Activated CD8-positive, alpha-beta memory T cell treated with anti-CD3 and anti-CD28 coated beads for 24 hours (primary cell): ENCODE measurements around the gene IL31.

Experiments
- DNase-seq: peaks from one replicate; pipeline ENCODE4 v3.0.0-alpha.2; 2020

Gene IL31

DNA sequence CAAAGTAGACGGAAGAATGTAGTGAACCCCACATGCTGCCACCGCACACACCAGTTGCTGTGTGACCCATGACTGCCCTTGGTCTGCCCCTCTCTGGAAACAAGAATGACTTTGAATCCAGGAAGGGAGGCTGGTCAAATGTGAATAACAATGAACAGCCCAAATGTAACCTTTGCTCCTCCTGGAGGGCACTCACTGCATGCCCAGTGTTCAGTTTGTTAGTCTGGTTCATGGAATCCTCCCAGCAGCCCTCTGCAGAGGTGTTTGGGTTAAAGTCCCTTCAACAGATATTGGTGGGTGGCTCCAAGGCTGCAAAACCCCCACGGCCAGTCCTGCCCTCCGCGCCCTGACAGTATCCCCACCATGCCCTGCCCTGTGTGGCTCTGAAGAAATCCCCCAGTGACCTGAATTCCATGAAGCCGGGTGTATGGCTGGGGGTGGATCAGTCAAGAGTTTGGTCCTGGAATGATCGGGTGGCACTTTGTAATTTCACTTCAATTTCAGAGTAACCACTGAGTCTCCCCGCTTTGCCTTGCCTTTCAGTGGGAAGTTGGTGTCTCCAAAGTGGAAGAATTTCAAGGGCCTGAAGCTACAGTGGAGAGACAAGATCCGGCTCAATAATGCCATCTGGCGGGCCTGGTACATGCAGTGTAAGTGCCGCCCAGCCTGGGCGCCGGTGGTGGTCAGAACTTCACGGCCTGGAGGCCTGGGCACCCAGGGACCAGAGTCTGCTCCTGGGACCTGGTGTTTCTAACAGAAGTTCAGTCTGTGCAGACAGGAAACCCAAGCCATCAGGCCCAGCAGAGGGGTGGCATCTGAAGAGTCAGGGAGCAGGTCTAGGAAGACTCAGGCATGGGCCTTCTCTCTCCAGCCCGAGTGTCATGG is 47.1 kb downstream of the IL31 start:
- DNase-seq = no peak

DNA sequence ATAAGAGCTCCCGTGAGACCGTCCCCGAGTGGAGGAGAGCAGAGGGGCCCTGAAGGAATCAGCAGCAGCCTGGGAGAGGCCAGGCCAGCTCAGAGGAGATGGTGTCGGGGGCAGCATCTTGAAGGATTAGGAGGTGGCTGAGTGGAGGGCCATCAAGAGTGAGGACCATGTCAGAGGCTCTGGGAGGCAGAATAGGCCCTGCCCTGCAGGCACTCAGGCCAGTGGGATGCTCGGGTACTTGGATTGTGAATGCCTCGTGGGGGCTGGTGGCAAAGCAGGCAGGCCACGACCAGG is 47.7 kb downstream of the IL31 start:
- DNase-seq = no peak

DNA sequence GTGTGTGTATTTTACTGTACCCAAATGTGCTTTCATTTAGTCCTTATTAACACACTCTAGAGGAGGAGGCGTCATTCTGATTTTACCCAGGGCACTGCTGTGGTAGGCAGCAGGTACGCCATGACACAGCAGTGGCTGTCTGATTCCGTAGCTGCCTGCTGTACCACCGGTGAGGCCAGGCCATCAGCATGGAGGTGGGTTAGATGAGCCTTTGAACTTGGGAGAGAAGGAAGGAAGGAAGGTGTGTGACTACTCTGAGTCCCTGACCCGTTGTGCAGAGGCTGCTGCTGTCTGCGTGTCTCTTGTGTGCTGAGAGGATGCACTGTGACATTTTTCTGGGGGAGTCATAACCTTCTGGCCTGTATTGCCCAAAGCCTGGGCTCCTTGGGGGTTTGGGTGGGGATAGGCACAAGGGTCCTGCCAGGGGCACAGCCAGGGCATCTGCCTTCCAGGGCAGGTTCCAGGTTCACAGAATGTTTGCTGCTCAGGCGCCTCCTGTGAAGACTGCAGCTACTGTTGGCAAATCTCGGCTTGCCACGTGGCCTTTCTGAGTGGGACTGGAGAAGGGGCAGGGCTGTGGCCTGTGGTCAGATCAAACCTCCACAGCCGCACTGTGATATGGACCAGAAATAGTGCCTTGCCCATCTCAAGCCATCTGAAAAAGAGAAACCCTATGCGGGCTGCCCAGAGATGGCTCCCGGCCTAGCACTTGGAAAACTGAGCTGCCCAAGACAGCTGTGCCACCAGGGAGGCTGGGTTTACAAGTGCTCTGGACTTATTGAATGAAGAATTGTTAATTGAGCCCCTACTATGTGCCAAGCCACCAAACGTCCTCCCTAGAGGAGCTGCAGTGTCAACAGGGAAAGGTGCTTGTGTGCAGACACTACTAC is 48.3 kb downstream of the IL31 start:
- no peak for DNase-seq

DNA sequence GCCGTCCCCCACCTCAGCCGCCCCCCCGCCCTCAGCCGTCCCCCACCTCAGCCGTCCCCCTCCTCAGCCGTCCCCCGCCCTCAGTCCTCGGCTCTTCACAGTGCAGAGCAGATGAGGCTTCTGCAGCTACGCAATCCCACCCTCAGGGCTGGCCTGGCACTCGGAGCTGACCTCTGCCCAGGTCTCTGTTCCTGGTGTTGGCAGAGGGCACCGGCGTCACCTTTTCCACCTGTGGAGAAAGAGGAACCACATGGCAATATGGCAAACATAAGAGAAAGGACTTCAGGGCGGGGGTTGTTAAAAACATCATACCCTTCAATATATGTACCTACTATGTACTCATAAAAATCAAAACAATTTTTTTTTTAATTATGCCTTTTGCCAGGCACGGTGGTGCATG is 49.7 kb downstream of the IL31 start:
- no peak for DNase-seq

DNA sequence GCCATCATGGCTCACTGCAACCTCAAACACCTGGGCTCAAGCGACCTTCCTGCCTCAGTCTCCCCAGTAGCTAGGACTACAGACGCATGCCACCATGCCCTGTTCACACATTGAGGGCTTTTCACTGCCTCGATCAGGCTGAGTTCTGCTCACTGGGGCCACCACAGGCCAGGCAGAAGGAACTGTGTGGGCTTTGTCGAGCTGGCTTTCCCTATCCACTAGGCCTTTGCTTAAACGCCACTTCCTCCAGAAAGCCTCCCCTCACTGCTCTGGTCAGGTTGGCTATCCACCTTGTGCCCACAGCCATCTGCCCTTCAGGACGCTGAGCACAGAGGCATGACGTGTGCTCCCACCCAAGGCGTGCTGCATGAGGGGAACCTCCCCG is 50.3 kb downstream of the IL31 start:
- DNase-seq = no peak

DNA sequence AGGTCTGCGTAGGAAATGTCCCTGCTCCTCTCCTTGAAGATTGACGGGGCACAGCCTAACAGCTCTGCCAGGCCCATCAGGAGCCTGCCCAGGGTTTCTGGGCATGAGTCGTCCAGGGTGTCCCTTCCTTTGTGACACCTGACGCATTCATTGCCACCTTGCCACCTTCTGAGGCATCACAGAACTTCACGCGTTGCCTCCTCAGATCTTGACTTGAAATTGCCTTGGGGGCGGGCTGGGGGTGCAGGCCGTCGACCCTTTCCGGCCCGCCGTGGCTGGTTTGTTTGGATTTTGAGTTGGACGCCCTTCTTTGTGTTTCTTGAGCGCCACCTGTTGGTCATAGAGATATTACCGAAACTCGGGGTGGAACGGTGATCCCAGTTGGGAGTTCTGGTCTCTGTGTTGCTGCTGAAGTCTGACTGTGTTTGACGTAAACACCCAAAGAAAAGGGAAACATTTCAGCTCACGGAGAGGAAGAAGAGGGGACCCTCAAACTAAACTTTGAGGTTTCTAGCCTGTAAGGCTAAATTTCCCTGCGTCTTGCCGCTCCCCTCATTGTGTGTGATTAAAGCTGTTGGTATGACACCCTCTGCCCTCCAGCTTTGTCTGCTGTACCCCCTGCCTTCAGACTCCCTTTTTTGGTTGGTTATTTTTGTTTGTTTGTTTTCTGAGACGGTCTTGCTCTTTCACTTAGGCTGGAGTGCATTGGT is 50.8 kb downstream of the IL31 start:
- DNase-seq = peak; percentile 89
